Measurements from ENCODE around the gene LYPD8. TPM values are rescaled to one million over a fixed set of nuclear protein-coding genes. Genes with fewer than 3 reads are reported as not detected.

LYPD8 gene
- total RNA-seq, 1 donor from 2014 or later = not detected

DNA sequence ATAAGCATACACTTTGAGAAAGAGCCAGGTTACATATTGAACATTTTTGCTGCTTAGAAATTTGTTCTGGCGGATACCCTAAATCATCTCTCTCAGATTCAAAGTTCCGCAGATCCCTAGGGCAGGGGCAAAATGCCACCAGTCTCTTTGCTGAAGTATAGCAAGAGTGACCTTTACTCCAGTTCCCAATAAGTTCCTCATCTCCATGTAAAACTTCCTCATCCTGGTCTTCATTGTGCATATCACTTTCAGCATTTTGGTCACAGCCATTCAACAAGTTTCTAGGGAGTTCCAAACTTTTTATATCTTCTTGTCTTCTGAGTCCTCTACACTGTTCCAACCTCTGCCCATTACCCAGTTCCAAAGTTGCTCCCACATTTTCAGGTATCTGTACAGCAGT lies 23.3 kb upstream of the LYPD8 start:
- DNase-seq (ENCODE audit: extremely low spot score, unreplicated experiment) = no peak
- Mint-ChIP-seq H3K4me3 (no peak overlapping the region), H3K27me3 (no peaks in the 10 kb centered on the region), H3K27ac (no peak overlapping the region), H3K36me3 (no peaks in the 10 kb centered on the region), H3K4me1 (ENCODE audit: unreplicated experiment) (no peaks in the 10 kb centered on the region), H3K9me3 (peaks cover 15% of the 10 kb centered on the region)
- TF ChIP-seq, protein P1, sequence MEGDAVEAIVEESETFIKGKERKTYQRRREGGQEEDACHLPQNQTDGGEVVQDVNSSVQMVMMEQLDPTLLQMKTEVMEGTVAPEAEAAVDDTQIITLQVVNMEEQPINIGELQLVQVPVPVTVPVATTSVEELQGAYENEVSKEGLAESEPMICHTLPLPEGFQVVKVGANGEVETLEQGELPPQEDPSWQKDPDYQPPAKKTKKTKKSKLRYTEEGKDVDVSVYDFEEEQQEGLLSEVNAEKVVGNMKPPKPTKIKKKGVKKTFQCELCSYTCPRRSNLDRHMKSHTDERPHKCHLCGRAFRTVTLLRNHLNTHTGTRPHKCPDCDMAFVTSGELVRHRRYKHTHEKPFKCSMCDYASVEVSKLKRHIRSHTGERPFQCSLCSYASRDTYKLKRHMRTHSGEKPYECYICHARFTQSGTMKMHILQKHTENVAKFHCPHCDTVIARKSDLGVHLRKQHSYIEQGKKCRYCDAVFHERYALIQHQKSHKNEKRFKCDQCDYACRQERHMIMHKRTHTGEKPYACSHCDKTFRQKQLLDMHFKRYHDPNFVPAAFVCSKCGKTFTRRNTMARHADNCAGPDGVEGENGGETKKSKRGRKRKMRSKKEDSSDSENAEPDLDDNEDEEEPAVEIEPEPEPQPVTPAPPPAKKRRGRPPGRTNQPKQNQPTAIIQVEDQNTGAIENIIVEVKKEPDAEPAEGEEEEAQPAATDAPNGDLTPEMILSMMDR (conservative IDR thresholded peaks at IDR 0.05) = no peak

DNA sequence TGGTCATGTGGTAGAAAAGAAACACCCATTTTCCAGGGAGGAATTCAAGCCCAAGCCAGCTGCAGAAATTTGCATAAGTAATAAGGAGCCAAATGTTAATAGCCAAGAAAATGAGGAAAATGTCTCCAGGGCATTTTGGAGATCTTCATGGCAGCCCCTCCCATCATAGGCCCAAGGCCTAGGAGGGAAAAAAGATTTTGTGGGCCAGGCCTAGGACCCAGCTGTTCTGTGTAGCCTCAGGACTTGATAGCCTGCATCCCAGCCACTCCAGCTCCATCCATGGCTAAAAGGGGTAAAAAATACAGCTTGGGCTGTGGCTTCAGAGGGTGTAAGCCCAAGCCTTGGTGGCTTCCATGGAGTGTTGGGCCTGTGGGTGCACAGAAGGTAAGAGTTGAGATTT lies 21.4 kb upstream of the LYPD8 start:
- no peak for DNase-seq (ENCODE audit: extremely low spot score, unreplicated experiment)
- no peak overlapping the region for H3K27ac Mint-ChIP-seq
- TF ChIP-seq, protein P1 (conservative IDR thresholded peaks at IDR 0.05) = no peak
- no peaks in the 10 kb centered on the region for H3K27me3 Mint-ChIP-seq
- H3K4me3 Mint-ChIP-seq = no peak overlapping the region
- peaks cover 15% of the 10 kb centered on the region for H3K9me3 Mint-ChIP-seq
- H3K4me1 Mint-ChIP-seq (ENCODE audit: unreplicated experiment) = no peaks in the 10 kb centered on the region
- no peaks in the 10 kb centered on the region for H3K36me3 Mint-ChIP-seq

DNA sequence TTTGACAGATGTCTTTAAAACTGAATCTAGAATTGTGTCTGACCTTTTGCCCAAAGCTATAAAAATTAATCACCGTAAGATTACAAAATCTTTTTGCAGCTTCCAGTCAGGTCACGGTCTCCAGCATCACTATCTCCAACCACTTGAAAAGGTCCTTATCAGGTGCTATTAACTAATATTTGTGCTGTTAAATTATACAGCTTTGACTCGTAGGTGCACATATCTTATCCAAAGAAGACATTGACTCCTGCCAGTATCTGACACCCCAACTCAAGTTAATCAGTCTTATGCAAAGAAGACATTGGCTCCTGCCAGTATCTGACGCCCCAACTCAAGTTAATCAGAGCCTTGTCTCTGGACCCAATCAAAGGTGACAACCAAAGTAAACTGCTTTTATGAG lies 19.9 kb upstream of the LYPD8 start:
- H3K9me3 Mint-ChIP-seq = peaks cover 9% of the 10 kb centered on the region
- no peaks in the 10 kb centered on the region for H3K36me3 Mint-ChIP-seq
- H3K27me3 Mint-ChIP-seq = no peaks in the 10 kb centered on the region
- H3K4me3 Mint-ChIP-seq = no peak overlapping the region
- H3K4me1 Mint-ChIP-seq (ENCODE audit: unreplicated experiment) = no peaks in the 10 kb centered on the region
- TF ChIP-seq, protein P1 (conservative IDR thresholded peaks at IDR 0.05) = no peak
- H3K27ac Mint-ChIP-seq = no peak overlapping the region
- no peak for DNase-seq (ENCODE audit: extremely low spot score, unreplicated experiment)

DNA sequence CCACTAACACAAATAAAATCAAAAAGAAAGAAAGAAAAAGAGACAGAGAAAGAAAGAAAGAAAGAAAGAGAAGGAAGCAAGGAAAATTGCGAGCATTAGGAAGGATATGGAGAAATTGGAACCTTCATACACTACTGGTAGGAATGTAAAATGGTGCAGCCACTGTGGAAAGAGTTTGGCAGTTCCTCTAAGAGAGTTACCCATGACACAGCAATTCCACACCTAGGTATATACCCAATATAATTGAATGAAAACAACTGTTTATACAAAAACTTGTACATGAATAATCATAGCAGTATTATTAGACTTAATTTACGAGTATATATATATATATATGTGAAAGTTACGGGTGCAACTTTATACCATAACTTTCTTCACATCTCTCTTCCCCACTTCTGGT lies 4.1 kb upstream of the LYPD8 start:
- no peak for DNase-seq (ENCODE audit: extremely low spot score, unreplicated experiment)
- TF ChIP-seq, protein P1 (conservative IDR thresholded peaks at IDR 0.05) = no peak
- H3K36me3 Mint-ChIP-seq = no peaks in the 10 kb centered on the region
- H3K4me3 Mint-ChIP-seq = no peak overlapping the region
- no peaks in the 10 kb centered on the region for H3K4me1 Mint-ChIP-seq (ENCODE audit: unreplicated experiment)
- no peaks in the 10 kb centered on the region for H3K27me3 Mint-ChIP-seq
- no peaks in the 10 kb centered on the region for H3K9me3 Mint-ChIP-seq
- no peak overlapping the region for H3K27ac Mint-ChIP-seq

DNA sequence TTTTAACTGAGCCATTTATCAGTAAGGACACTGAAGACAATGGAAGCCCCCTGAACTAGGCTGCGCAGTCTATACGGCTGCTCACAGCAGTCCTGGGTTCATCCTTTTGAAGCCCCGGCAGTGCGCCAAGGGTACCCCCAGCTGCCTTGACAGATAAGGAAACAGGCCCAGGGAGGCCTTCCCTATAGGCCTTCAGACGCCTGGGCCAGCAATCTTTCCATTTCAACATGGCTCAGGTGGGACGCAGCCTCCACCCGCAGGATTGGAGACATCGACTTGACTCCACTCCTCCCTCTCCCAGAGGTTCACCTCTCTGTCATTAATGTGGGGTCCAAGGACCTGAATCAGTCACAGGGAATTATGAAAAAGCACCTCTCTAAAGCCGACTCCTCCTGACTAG lies 2.8 kb upstream of the LYPD8 start:
- TF ChIP-seq, protein P1 (conservative IDR thresholded peaks at IDR 0.05) = no peak
- H3K4me3 Mint-ChIP-seq = no peak overlapping the region
- DNase-seq (ENCODE audit: extremely low spot score, unreplicated experiment) = no peak
- no peaks in the 10 kb centered on the region for H3K36me3 Mint-ChIP-seq
- no peaks in the 10 kb centered on the region for H3K4me1 Mint-ChIP-seq (ENCODE audit: unreplicated experiment)
- no peak overlapping the region for H3K27ac Mint-ChIP-seq
- no peaks in the 10 kb centered on the region for H3K9me3 Mint-ChIP-seq
- H3K27me3 Mint-ChIP-seq = no peaks in the 10 kb centered on the region

DNA sequence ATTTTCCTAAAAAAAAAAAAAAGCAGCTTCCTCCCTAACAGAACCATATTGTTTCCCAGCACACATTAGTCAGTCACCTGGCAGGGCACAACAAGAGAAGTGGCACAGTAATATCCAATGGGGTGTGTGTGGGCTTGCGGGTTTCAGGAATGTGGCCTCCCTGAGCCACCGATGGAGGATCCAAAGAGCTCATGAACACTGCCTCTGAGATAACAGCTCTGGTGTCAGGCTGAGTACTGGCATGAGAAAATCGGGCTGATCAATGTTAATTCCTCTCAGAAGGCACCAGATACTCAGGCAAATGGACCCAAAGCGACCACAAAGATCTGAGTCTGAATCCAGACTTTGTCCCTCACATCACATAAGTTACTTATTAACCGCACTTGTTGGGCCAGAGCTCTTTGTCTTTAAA lies 2.2 kb upstream of the LYPD8 start:
- H3K27ac Mint-ChIP-seq = no peak overlapping the region
- H3K36me3 Mint-ChIP-seq = no peaks in the 10 kb centered on the region
- no peaks in the 10 kb centered on the region for H3K9me3 Mint-ChIP-seq
- no peaks in the 10 kb centered on the region for H3K4me1 Mint-ChIP-seq (ENCODE audit: unreplicated experiment)
- no peak for DNase-seq (ENCODE audit: extremely low spot score, unreplicated experiment)
- H3K4me3 Mint-ChIP-seq = no peak overlapping the region
- TF ChIP-seq, protein P1 (conservative IDR thresholded peaks at IDR 0.05) = no peak
- no peaks in the 10 kb centered on the region for H3K27me3 Mint-ChIP-seq
